Stimulated activated naive CD4-positive, alpha-beta T cell treated with Interleukin-2 at 50 U/mL for 16 hours (primary cell): ENCODE results near the gene DTX1.

Experiments
- DNase-seq: peaks from one replicate; lab custom pipeline; 2025; lab: John Stamatoyannopoulos, UW

The DTX1 gene

DNA sequence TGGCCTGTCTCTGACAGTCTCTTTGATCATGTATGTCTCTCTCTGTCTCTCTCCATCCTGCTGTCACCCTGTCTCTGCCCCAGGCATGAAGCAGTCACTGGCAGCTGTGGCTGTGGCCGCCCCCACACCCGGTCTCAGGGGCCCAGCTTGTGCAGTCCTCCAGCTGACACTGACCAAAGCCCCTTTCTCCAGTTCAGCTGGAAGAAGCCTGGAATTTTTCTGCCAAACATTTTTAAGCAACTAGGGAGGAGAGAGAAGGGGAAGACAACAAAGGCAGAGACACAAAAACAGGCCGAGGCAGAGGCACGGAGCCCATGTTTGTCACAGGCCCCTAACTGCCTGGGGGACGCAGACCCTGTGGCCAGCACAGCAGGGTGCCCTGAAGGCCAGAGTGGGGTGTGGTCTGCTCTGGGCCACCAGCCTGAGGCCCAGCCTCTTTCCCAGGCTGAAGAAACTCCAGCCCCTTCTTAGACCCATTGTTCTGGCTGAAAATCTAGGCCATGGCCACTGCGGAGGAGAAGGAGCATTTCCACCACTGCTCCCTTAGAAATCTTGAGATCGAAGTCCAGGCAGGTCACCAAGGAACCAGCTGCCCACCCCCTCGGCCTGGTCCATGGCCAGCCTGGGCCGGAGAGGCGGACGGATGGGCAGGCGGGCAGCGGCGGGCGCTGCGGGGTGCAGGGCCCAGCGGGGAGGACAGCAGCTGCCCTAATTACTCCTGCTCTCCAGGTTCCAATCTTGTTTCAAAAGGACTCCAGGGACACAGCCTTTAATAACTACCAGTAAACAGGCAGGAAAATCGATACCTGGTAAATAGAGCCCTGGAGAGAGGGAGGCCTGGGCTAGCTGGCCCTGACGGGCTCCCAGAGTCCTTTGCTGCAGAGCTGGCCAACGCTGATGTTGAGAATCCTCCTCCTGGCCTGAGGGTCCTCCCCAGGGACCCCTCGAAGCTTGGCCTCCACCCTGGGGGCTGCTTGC is 14.9 kb downstream of the DTX1 start:
- DNase-seq, result no peak

DNA sequence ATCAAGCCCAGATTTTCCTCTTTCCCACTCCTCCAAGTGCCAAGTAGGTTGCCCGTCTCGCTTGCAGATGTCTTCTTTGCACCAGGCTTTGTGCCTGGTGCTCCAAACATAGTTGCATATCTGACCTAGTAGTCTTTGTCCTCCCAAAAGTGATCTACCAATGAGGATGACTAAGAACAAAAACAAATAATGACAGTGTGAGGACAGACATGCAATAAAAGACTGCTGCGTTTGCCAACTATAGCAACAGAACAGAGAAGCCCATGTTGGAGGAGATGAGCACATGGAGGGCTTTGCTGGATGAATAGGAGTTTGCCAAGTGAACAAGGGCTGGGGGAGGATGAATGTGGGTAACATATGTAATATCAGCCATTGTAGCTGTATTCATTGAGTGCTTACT is 15.6 kb downstream of the DTX1 start:
- DNase-seq, result no peak

DNA sequence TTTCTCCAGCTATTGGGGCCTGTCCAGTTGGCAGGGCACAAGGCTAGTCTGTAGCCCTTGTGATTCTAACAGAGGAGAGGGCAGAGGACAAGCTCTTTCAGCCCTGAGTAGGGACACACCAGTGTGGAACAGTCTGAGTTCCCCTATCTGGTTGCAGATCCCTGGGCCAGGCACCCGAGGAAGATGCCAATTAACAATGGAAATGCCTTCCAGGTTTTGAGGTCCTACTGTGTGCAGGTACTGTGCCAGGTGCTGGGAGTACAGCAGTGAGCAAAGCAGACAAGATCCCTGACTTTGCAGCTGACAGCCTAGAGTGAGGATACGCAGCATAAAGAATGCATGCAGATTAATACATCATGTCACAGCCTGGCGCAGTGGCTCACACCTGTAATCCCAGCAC is 17.1 kb downstream of the DTX1 start:
- no peak for DNase-seq

DNA sequence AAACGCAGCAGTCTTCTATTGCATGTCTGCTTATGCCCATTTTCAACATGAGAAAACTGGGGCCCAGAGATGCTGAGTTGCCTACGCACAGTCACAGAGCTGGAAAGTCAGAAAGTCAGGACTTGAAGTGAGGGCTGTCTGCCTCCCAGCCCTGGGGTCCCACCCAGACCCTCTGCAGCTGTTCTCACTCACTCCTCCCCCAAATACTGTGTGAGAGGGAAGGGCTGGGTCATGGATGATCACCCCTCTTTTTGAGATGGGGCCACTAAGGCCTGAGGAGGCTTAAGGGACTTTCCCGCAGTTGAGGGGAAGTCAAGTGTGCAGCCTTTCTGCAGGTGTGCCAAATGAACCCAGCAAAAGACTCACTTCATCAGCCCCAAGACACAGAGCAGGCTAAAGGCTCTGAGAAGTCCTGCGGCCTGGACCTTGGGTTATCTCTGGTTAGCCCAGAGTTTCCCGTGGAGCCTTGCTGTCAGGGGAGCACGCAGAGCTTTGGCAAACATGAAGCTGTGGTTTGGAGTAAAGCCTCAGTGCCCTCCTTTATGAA is 18.7 kb downstream of the DTX1 start:
- no peak for DNase-seq

DNA sequence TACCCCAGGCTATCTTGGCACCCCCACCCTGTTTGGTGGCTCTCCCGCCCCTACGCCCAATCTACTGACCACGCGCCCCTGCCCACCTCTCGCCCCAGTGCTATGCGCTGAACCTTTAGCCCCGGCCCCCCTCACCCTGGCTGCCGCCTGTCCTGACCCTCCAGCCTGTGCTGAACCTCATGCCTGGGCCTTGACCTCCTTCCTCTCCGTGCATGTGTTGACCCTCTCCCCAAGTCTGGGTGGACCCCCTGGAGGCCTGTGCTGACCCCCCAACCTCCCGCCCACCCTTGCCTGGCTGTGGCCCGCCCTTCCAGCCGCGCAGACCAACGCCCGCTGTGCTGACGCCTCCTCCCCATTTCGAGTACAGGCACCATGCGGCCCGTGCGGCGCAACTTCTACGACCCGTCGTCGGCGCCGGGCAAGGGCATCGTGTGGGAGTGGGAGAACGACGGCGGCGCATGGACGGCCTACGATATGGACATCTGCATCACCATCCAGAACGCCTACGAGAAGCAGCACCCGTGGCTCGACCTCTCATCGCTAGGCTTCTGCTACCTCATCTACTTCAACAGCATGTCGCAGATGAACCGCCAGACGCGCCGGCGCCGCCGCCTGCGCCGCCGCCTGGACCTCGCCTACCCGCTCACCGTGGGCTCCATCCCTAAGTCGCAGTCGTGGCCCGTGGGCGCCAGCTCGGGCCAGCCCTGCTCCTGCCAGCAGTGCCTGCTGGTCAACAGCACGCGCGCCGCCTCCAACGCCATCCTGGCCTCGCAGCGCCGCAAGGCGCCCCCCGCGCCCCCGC is 20.7 kb downstream of the DTX1 start:
- DNase-seq, result no peak

DNA sequence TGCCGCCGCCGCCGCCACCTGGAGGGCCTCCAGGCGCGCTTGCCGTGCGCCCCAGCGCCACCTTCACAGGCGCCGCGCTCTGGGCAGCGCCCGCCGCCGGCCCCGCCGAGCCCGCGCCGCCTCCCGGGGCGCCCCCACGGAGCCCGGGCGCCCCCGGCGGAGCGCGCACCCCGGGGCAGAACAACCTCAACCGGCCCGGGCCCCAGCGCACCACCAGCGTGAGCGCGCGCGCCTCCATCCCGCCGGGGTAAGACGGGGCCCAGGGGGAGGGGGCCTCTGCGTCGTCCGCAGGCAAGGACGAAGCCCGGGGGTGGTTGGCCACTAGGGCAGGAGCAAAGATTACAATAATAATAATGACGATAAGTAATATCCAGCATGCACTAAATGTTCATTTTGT is 21.3 kb downstream of the DTX1 start:
- DNase-seq, result no peak

DNA sequence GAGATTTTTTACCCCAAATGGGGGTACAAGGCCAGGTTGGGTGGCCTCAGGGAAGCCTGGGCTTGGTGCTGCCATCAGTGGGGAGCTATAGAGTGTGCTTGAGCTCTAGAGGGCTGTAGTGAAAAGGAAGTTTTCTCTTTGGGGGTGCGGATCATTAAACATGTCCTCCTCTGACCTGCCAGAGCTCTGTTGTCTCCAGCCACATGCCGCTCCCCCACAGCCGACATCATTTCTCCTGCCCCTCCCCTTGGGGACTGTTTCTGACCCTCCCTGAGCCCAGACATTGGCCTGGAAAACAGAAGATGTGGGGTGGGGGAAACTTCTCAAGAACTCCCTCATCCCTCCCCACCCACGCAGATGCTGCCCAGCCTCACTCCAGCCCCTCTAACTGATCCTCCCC is 25.3 kb downstream of the DTX1 start:
- DNase-seq, result no peak

DNA sequence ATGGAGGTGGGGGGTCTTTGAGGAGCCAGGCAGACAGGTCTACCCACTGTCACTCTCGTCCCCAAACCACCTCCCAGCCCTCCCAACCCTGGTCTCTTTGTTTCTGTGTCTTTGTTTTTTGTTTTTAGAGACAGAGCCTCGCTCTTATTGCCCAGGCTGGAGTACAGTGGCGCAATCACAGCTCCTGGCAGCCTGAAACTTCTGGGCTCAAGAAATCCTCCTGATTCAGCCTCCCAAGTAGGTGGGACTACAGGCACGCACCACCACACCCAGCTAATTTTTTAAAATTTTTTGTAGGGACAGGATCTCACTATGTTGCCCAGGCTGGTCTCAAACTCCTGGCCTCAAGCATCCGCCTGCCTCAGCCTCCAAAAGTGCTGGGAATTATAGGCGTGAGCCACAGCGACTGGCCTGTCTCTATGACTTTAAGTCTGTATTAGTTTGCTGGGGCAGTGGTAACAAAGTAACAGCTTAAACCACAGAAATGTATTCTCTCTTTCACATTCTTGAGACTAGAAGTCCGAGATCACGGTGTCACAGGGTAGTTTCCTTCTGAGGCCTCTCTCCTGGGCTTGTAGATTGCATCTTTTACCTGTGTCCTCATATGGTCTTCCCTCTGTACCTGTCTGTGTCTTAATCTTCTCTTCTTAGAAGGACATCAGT is 26.1 kb downstream of the DTX1 start:
- DNase-seq, result no peak

DNA sequence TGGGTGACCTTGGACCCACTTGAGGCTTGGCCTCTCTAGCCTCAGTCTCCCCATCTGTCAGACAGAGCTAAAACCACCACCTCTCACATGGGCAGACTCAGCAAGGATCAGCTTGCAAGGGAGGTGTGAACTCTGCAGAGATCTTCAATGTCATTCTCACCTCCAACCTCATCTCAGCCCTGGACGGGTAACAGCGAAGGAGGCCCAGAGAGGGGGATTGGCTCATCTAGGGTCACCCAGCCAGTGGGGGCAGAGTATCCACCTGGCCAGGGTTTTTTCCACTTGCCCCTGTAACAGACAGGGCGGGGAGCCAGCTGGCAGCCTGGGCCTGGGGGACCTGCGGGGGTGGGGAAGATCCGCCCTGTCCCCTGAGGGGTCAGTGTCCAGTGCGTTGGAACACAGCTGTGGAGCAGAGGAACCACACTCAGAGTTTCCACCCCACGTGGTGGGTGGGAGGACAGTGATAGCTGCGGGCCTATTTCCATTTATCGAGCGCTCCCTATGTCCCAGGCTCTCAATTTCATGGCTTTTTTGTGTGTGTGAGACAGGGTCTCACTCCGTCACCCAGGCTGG is 27.4 kb downstream of the DTX1 start:
- DNase-seq, result no peak

DNA sequence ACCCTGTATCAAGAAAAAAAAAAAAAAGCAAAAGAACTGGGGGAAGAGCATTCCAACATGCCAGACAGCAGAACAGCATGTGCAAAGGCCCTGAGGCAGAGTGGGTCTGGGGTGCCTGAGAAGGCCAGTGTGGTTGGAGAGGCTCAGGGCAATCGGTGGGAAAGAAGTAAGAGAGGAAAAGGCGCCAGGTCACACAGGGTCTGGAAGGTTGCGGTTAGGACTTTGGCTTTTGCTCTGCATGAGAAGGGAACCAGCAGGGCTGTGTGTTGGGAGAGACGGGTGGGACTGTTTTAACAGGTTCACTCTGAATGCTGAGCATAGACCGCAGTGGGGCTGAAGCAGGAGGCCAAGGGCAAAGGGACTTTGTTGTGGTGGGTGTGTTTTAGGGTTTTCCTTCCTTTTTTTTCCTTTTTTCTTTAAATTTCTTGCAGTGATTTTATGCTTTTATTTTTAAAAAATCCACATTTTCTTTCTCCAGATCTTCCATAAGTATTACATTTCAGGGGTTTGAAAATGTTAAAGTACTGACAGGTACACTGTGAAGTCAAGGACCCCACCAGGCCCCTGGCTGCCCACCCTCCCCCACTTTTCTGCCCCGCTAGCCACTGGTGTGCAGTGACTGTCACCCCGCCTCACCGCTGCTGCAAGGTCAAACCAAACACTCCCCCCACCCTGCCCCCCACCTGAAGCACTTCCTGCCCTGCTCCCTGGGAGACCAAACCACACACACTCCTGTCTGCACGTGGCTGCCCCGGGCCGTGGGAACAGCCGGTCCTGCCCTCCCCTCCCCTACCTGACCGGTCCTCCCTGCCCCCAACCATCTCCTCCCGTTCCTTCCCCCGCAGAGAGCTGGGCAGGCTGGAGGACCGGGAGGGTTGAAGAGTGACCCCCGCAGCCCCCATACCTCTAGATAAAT is 30.0 kb downstream of the DTX1 start:
- peak; percentile 10 for DNase-seq

DNA sequence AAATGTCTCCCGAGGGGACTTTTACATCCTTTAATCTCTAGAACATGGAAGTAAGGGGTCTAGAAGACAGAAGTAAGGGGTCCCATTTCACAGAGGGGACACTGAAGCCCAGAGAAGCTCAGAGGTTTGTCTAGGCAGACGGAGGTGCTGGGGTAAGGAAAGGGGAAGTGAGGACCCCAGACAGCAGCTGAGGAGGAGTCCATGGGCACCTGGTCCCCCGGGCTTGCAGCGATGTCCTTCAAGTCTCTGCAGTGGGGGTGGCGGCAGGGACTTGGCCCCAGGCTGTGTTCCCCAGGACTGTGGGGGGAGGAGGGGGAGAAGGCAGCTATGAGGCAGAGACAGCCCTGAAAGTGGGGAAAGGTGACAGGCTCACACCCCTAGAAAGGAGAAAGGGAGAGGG is 30.7 kb downstream of the DTX1 start:
- no peak for DNase-seq

DNA sequence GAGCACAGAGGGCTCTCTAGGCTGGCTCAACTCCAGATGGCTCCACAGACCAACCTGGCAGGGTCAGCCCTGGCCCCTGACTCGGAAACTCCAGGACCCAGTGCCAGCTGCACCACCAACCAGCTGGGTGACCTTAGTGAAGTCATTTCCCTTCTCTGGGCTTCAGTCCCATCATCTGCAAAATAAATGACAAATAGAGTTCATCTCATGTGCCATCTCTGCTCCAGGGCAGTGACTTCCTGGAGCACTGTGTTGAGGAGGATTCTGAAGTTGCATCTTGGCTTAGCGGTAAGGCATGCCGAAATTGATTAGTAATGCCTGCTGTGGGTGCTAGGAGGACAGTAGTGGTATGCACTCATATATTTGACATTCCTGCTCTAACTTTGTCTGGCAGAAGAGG is 31.5 kb downstream of the DTX1 start:
- DNase-seq, result no peak

DNA sequence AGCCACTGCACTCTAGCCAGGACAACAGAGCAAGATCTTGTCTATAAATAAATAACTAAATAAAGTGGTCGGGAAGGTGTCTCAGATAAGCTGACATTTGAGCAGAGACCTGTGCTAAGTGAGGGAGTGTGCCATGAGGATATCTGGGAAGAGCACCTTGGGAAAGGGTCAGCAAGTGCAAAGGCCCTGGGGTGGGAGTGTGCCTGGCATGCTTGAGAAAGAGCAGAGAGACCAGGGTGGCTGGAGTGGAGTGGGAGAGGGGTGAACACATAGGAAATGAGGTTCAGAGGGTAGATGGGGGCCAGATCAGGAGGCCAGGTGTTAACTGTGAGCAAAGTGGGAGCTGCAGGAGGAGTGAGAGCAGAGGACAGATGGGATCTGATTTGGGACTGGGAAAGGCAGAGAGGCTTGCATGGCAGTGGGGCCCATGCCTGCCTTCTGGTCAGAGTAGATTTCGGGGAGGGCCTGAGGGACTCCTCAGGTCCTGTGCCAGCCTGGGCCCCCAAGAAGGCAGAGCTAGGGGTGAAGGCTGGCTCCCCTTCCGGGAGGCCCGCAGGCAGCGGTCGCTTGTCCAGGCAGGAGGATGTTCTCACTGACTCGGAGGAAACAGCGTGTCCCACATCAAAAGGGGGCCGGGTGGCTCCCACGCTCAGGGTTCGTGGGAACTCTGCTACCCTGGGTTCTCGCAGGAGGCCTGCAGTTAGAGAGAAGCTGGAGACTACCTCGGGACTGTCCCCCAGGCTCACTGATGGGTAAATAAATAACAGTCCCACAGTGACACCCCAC is 32.6 kb downstream of the DTX1 start:
- DNase-seq, result peak; percentile 59

DNA sequence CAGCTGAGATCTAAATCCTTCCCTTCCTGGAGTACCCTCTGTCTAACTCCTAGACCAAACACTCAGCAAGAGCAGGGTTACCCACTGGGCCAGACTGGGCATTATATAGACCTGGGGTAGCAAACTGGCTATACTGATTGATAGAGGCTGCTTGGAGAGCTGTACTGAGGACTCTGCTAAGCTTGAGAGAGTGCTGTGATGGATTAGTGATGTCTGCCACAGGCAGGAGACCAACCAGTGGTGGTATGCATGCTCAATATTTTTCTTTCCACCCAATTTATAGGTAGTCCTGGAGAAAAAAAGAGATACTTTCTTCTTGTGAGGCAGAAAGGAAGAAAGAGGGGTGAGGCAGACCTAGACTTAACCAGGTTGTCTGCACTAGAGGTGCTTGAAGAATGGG is 33.3 kb downstream of the DTX1 start:
- DNase-seq, result no peak

DNA sequence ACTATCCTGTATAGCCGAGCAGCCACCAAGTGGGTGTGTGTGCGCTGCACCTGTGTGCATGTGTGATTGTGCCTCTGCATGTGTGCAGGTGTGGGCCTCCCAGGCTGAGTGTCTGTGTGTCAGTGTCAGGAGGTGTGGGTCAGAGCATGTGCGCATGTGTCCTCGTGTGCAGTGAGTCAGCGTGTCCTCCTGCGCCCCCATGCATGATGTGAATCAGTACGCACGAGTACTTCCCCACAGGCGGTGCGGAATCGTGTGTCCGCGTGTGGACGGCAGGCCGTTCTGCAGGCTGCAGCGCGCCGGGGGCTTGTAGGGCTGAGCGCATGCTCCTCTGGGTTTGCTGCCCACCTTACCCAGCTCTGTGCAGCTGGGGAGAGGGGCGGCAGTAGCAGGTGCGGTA is 34.2 kb downstream of the DTX1 start:
- no peak for DNase-seq

DNA sequence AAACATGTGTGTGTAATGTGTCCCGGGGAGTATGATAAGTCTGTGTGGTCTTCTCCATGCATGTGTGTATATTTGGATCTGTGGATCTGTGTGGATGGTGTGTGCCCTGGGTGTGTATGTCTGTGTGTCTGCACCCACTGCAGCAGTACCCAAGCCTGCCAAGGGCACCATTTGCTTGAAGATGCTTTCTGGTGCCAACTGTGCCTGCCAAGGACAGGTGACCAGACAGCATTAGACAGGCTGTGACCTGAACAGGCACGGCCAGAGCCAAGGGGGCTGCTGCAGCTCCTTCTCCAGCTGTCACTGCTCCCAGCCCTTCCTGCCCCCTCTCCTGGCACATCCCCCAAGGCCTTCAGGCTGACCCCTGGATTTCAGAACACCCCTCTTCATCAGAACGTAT is 35.0 kb downstream of the DTX1 start:
- DNase-seq, result no peak

DNA sequence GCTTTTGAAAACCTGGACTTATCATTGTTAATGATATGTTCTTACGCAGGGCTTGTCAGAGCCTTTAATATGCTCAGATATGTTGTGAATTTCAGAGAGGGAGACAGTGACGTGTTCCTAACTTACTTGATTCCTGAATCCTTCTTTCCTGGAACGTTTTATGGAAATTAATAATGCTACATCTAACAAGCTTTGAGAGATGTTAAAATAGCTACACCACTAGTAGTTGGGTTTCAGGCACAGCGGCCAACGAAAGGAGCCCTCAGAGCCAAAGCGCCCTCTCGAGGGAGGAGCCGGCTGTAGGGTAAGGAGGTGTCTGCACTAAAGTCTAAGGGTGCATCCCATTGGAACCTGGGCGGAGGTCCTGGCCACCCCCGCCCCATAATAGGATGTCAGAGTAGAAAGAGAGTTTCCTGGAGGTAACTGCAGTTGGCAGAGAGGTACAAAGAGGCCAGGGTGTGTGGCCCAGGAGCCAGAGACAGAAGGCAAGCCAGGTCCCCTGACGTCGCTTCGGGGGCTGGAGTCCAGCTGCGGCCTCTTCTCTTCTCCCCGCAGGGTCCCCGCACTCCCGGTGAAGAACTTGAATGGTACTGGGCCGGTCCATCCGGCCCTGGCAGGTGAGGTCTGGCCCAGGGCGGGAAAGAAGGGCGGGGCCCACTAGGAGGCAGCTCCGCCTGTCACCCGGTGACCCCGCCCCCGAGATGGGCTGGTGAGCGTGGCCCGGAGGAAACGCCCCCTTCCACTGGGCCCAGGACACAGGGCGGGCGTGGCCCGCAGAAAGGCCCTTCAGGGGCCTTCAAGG is 36.3 kb downstream of the DTX1 start:
- no peak for DNase-seq

DNA sequence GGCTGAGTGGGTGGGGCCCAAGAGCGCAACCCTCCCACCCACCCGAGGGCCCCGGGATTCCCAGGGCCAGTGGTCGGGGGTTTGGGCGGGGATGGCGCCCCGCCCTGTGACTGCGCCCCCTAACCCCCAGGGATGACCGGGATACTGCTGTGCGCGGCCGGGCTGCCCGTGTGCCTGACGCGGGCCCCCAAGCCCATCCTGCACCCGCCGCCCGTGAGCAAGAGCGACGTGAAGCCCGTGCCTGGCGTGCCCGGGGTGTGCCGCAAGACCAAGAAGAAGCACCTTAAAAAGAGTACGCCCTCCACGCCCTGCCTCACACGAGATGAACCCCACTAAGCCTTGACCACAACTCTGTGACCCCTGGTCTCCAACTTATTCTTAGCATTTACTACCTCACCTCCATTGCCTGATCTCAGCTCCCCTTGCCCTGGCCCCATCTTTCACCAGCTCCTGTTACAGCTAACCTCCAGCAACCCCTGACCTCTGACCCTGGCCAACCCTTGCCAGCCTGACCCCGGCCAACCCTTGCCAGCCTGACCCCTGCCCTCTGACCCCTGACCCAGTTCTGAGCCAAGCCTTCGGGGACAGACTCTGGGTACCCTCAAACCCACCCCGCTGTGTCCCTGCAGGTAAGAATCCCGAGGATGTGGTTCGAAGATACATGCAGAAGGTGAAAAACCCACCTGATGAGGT is 37.0 kb downstream of the DTX1 start:
- DNase-seq, result no peak

DNA sequence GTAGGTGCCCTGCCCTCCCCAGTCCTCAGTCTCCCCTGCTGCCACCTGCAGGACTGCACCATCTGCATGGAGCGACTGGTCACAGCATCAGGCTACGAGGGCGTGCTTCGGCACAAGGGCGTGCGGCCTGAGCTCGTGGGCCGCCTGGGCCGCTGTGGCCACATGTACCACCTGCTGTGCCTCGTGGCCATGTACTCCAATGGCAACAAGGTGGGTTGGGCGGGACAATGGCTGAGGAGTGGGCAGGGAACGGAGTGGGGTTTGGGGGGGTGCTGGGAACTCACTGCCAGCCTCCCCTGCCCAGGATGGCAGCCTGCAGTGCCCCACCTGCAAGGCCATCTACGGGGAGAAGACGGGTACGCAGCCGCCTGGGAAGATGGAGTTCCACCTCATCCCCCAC is 38.2 kb downstream of the DTX1 start:
- DNase-seq, result no peak
